ENCODE data around the gene FBXO10.
A peak's percentile ranks its signal among the peaks of the same experiment; 100 is the strongest.

FBXO10 gene

DNA sequence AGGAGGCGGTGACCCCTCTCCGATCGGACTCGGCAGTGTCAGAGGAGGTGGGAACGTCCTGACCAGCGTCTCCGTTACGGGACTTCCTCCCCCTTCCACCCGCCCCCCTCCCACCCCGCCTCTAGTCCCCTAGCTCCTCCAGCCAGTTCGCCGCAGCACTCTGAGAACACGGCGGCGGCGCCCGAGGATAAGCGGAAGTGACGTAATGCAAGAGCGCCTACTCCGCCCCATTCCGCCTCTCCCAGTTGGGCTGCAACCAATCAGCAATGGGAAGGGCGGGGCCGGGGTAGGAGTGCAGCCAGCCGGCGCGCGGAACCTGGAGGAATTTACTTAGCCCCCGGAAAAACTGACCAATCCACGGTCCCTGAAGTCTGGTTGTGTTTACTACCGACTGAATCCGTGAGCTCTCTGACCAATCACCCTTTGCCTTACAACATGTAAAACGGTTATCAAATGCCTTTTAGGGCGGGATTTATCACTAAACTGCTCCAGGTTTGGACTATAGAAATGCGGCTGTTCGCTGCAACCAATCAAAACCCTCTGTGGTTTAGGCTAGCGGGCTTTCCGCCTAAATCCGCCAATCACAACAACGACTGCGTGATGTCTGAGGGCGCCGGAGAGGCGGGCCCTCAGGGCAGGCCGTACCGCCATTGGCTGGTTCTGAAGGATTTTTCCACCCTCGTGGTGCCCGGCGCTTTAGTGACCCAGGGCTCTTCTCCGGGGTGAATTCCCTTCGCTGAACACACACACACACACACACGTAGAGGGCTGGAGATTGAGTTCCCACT lies 110.7 kb downstream of the FBXO10 start, which contains the start of gene ZBTB5:
Gene ZBTB5 (minus strand): TSS at position 202 of the 788 bp plus-strand sequence. CDS start 22,899 bp downstream, outside the sequence.
- H3K4me3 ChIP-seq (ENCODE audit: low read depth, low read length) = peak within 1 kb of the TSS; percentile 88
- in situ Hi-C loops (cut with HindIII; ENCODE audit: low sequenced_read_pairs) = no loop called here
- DNase-seq (ENCODE audit: low read depth, low spot score) = peak; percentile 100
- TF ChIP-seq, protein P1, sequence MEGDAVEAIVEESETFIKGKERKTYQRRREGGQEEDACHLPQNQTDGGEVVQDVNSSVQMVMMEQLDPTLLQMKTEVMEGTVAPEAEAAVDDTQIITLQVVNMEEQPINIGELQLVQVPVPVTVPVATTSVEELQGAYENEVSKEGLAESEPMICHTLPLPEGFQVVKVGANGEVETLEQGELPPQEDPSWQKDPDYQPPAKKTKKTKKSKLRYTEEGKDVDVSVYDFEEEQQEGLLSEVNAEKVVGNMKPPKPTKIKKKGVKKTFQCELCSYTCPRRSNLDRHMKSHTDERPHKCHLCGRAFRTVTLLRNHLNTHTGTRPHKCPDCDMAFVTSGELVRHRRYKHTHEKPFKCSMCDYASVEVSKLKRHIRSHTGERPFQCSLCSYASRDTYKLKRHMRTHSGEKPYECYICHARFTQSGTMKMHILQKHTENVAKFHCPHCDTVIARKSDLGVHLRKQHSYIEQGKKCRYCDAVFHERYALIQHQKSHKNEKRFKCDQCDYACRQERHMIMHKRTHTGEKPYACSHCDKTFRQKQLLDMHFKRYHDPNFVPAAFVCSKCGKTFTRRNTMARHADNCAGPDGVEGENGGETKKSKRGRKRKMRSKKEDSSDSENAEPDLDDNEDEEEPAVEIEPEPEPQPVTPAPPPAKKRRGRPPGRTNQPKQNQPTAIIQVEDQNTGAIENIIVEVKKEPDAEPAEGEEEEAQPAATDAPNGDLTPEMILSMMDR (IDR thresholded peaks at IDR 0.05; ENCODE audit: low read depth, low read length) = no peak

- peak; percentile 77 for DNase-seq (ENCODE audit: low read depth, low spot score)
- TF ChIP-seq, protein P1 (IDR thresholded peaks at IDR 0.05; ENCODE audit: low read depth, low read length) = no peak
- H3K4me3 ChIP-seq (ENCODE audit: low read depth, low read length) = peak overlapping the region; percentile 88
- in situ Hi-C loops (cut with HindIII; ENCODE audit: low sequenced_read_pairs) = no loop called here
Measured at GRCh38 chr9:37464426-37465248, 111.5 kb downstream of the FBXO10 start.

DNA sequence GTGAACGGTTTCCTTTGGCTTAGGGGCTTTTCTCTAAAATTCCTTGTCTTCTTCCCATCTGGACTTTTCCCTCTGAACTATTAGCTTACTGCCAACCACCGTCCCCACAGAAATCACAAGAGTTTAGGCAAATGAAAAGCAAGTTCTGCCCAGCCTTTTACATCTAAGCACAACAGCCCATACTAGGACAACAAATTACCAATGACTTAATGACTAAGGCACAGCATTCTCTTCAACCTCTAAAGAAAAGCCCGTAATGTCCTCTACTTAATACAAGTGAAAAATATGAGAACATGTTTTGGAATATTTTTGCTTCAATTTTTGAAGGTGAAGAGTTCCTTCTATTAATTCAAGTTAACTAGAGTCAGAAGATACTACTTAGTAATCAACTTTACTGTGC lies 112.2 kb downstream of the FBXO10 start:
- in situ Hi-C loops (cut with HindIII; ENCODE audit: low sequenced_read_pairs) = no loop called here
- peak overlapping the region; percentile 88 for H3K4me3 ChIP-seq (ENCODE audit: low read depth, low read length)
- TF ChIP-seq, protein P1 (IDR thresholded peaks at IDR 0.05; ENCODE audit: low read depth, low read length) = no peak
- DNase-seq (ENCODE audit: low read depth, low spot score) = no peak
